Vagina (tissue), 2 donors: ENCODE results near the gene ANO6. TPM values are rescaled to one million over a fixed set of nuclear protein-coding genes. Genes with fewer than 3 reads are reported as not detected.

ENCODE experiments used
- DNase-seq, 2 donors: peaks; one replicate each; pipeline ENCODE4 v3.0.0-alpha.2; 2017; ENCODE audit errors: extremely low spot score in 2 of 2
- H3K27ac ChIP-seq: fragments of 200-600 bp; sonication (generic); one replicate; pipeline ENCODE4 v1.5.1; 2019
- H3K27me3 ChIP-seq: fragments of 200-600 bp; sonication (generic); one replicate; pipeline ENCODE4 v1.5.1; 2019
- H3K36me3 ChIP-seq, 2 donors: fragments of 200-600 bp; sonication (generic); one replicate each; pipeline ENCODE4 v1.5.1; 2017 to 2019
- H3K4me1 ChIP-seq: fragments of 200-600 bp; sonication (generic); one replicate; pipeline ENCODE4 v1.5.1; 2019
- H3K4me3 ChIP-seq, 2 donors: fragments of 200-600 bp; sonication (generic); 1 replicate in 1 of 2; 2 replicates in 1 of 2; pipeline ENCODE4 v1.5.1; 2016 to 2019
- H3K9me3 ChIP-seq: fragments of 200-600 bp; sonication (generic); one replicate; pipeline ENCODE4 v1.5.1; 2019
- POLR2A ChIP-seq, 2 donors: fragments of 450-650 bp; IDR thresholded peaks; one replicate each; pipeline ENCODE4 v1.6.1; 2017; ENCODE audit warnings: antibody characterized with exemption in 2 of 2, mild to moderate bottlenecking in 2 of 2, moderate library complexity in 2 of 2
- POLR2AphosphoS5 ChIP-seq, 2 donors: sonication (generic); formaldehyde crosslinking; IDR thresholded peaks; one replicate each; pipeline ENCODE4 v1.9.0; 2017; ENCODE audit warnings: antibody characterized with exemption in 2 of 2, mild to moderate bottlenecking in 2 of 2, low read depth in 1 of 2; ENCODE audit not compliant: insufficient read depth in 1 of 2
- intact Hi-C: fragments of 100-400 bp; cut with DNase I; formaldehyde crosslinking; loops from one replicate; pipeline ENCODE4 v1.15.1; 2023
- total RNA-seq: library from RNA; depleted of rRNA; stranded (reverse); fragments of >200 nt; gene quantifications from one replicate; pipeline ENCODE4 v1.2.3, GENCODE V29; 2016
- TF ChIP-seq, protein P1 (sequence below), 3 experiments: fragments of 450-650 bp in 2 of 3; fragments of 200-600 bp in 1 of 3; sonication (generic) in 1 of 3; IDR thresholded peaks; one replicate each; pipeline ENCODE4 v1.5.1; 2017 to 2019; ENCODE audit warnings: antibody characterized with exemption in 3 of 3, mild to moderate bottlenecking in 2 of 3, moderate library complexity in 2 of 3

Gene ANO6
- total RNA-seq, 1 donor from 2014 or later, result 48.4 TPM

DNA sequence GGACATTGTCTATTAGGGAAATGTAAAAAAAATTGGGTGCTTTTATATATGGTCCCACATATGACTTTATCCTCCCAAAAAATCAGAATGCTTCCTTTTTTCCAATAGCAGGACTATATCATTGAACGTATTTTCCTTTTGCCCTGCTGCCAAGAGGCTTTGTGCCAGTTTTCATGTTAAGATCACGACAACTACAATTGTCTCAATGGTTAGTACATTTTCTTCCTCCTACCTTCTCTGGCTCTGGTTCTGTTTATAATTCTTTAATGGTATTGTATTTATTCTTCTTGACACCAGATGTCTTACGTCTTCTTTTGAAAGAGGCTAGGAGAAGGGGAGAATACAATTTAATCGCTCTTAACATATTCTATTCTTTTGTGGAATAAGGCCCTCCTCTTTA is 106.9 kb downstream of the ANO6 start:
- Histone ChIP-seq H3K4me3 (no peak overlapping the region), H3K27me3 (no peaks in the 10 kb centered on the region), H3K4me1 (peaks cover 5% of the 10 kb centered on the region), H3K27ac (no peak overlapping the region), H3K9me3 (no peaks in the 10 kb centered on the region), H3K36me3 (no peaks in the 10 kb centered on the region)
- TF ChIP-seq, protein P1, sequence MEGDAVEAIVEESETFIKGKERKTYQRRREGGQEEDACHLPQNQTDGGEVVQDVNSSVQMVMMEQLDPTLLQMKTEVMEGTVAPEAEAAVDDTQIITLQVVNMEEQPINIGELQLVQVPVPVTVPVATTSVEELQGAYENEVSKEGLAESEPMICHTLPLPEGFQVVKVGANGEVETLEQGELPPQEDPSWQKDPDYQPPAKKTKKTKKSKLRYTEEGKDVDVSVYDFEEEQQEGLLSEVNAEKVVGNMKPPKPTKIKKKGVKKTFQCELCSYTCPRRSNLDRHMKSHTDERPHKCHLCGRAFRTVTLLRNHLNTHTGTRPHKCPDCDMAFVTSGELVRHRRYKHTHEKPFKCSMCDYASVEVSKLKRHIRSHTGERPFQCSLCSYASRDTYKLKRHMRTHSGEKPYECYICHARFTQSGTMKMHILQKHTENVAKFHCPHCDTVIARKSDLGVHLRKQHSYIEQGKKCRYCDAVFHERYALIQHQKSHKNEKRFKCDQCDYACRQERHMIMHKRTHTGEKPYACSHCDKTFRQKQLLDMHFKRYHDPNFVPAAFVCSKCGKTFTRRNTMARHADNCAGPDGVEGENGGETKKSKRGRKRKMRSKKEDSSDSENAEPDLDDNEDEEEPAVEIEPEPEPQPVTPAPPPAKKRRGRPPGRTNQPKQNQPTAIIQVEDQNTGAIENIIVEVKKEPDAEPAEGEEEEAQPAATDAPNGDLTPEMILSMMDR (IDR thresholded peaks at IDR 0.05), result no peak
- TF ChIP-seq POLR2AphosphoS5 (IDR thresholded peaks at IDR 0.05; ENCODE audit: insufficient read depth in 1 of 2, low read depth in 1 of 2) (no peak), POLR2A (IDR thresholded peaks at IDR 0.05) (no peak)
- intact Hi-C loops, result no loop called here
- no peak for DNase-seq

DNA sequence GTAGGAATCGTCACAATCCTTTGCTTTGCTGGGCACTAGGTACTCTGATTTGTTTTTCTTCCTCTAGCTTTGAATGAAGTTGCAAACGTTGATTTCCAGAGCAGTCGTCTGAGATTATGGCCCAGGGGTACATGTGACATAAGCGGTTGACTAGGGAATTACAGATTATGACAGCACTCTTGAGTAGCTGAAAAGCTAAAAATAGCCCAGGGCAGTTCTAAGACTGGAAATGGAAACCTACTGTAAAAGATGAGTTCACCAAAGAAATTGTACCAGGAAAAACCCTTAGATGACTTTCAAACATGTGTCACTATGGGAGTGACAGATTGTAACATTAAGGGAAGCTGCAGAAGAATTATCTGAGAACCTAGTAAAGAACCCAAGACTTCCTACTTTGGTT is 108.5 kb downstream of the ANO6 start:
- H3K4me3 ChIP-seq, result no peak overlapping the region
- TF ChIP-seq, protein P1 (IDR thresholded peaks at IDR 0.05), result no peak
- no peak for TF ChIP-seq POLR2A (IDR thresholded peaks at IDR 0.05)
- TF ChIP-seq POLR2AphosphoS5 (IDR thresholded peaks at IDR 0.05; ENCODE audit: insufficient read depth in 1 of 2, low read depth in 1 of 2), result no peak
- H3K4me1 ChIP-seq, result peaks cover 5% of the 10 kb centered on the region
- H3K36me3 ChIP-seq, result no peaks in the 10 kb centered on the region
- H3K27me3 ChIP-seq, result no peaks in the 10 kb centered on the region
- DNase-seq, result no peak
- intact Hi-C loops, result no loop called here
- H3K9me3 ChIP-seq, result no peaks in the 10 kb centered on the region
- H3K27ac ChIP-seq, result no peak overlapping the region

DNA sequence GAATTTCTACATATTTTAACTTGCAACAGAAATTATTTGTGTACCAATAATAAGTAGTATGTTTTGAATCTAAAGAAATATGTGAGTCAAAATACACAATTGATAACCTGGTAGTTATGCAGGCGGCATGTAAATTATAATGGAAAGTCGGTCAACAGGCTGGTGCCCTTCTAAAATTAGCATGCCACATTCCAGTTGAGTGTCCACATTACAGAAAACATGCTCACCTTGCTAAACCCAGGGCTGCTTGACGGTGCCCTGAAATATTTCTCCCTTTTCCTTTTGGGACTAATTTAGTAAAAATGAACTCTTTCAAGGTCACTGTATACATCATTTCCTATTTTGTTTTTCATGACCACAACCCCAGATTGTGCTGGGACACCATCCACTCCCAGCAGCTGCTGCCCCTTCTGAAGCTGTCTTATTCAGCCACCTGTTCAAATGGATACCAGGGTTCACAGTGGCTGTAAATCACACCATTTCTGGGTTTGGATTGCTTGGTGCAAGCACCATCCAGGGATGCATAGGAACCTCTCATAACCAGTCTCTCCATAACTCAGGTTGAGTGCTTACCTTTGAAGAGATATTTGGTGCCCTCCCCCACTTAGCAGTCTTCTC is 110.6 kb downstream of the ANO6 start:
- DNase-seq, result no peak
- Histone ChIP-seq H3K27ac (no peak overlapping the region), H3K27me3 (no peaks in the 10 kb centered on the region), H3K4me3 (no peak overlapping the region), H3K36me3 (no peaks in the 10 kb centered on the region), H3K4me1 (peaks cover 5% of the 10 kb centered on the region), H3K9me3 (no peaks in the 10 kb centered on the region)
- intact Hi-C loops, result loop anchor here (5.0 kb wide), 1 partner anchor 1129 kb away; no protein-coding TSS in a partner anchor
- TF ChIP-seq, protein P1 (IDR thresholded peaks at IDR 0.05), result no peak
- TF ChIP-seq POLR2A (IDR thresholded peaks at IDR 0.05) (no peak), POLR2AphosphoS5 (IDR thresholded peaks at IDR 0.05; ENCODE audit: insufficient read depth in 1 of 2, low read depth in 1 of 2) (no peak)

DNA sequence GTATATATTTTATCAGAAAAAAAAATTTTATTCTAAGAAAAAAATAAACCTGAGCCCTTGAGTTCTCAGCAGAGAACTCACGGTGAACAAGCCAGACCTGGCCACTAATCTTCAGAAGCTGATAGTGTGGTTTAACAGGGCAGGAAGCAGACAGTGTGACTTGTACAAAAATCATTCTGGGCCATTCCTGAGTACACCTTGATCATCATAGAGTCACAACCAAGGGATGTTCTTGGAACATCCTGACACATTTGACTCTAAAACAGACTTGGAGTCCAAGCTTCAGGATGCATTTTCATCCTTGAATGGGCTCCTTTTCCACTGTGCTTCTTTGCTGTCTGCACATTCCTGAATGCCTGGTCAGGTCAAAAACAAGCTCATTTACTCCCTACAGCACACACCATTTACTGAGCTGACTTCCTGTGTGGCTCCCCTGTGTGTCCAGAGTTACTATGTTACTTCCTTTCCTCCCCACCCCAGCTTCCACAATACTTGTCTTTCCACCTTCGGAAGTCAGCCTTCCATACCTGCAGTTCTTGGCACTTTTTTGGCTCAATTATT is 112.0 kb downstream of the ANO6 start:
- DNase-seq, result no peak
- Histone ChIP-seq H3K4me1 (peaks cover 5% of the 10 kb centered on the region), H3K9me3 (no peaks in the 10 kb centered on the region), H3K27ac (no peak overlapping the region), H3K4me3 (no peak overlapping the region), H3K36me3 (peaks cover 0 to 6% of the 10 kb centered on the region in 2 donors), H3K27me3 (no peaks in the 10 kb centered on the region)
- intact Hi-C loops, result loop anchor here (5.0 kb wide), 1 partner anchor 1131 kb away; no protein-coding TSS in a partner anchor
- TF ChIP-seq, protein P1 (IDR thresholded peaks at IDR 0.05), result no peak
- TF ChIP-seq POLR2AphosphoS5 (IDR thresholded peaks at IDR 0.05; ENCODE audit: insufficient read depth in 1 of 2, low read depth in 1 of 2) (no peak), POLR2A (IDR thresholded peaks at IDR 0.05) (no peak)

DNA sequence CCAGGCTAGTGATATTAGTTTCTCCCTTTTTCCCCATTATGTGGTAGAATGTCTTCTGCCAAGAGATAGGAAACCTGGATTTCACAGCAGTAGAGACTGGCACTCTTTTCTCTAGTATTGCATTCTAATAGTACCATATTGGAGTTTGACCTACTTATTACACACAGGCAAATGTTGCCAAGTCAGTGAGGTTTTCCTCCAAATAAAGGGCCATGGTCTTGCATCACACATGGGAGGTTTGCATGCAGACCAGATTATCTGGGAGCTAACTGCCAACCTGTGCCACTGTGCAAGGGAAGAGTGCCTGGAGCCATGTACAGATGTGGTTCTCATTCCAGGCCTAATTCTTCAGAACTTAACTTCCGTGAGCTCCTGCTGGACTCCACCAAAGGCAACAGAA is 113.3 kb downstream of the ANO6 start:
- DNase-seq, result no peak
- peaks cover 0 to 6% of the 10 kb centered on the region in 2 donors for H3K36me3 ChIP-seq
- no peaks in the 10 kb centered on the region for H3K9me3 ChIP-seq
- no peak for TF ChIP-seq POLR2A (IDR thresholded peaks at IDR 0.05)
- TF ChIP-seq, protein P1 (IDR thresholded peaks at IDR 0.05), result no peak
- no peak for TF ChIP-seq POLR2AphosphoS5 (IDR thresholded peaks at IDR 0.05; ENCODE audit: insufficient read depth in 1 of 2, low read depth in 1 of 2)
- H3K27me3 ChIP-seq, result no peaks in the 10 kb centered on the region
- H3K4me1 ChIP-seq, result peaks cover 2% of the 10 kb centered on the region
- intact Hi-C loops, result loop anchor here (5.0 kb wide), 1 partner anchor 1132 kb away; no protein-coding TSS in a partner anchor
- H3K4me3 ChIP-seq, result no peak overlapping the region
- no peak overlapping the region for H3K27ac ChIP-seq
